NK-92 treated with Interleukin-12 subunit alpha and Interleukin-12 subunit beta, amount 100 ng/mL, for 24 hours (cell line): ENCODE measurements around the gene NOPCHAP1.
"Not testable (repeated sequence)": the region's sequence is repeated elsewhere in the genome, so short reads cannot be mapped to it uniquely, and the experiment has no call there.

Experiments used
- DNase-seq: peaks from one replicate; lab custom pipeline; 2025; lab: John Stamatoyannopoulos, UW

The NOPCHAP1 gene

GRCh38 chr12:104964856-104965205 is 21.3 kb upstream of the NOPCHAP1 start:
- no peak for DNase-seq

GRCh38 chr12:104966677-104967076 is 19.4 kb upstream of the NOPCHAP1 start:
- DNase-seq = no peak

GRCh38 chr12:104969343-104969742 is 16.8 kb upstream of the NOPCHAP1 start:
- no peak for DNase-seq

- no peak for DNase-seq
These were observed 14.8 kb upstream of the NOPCHAP1 start for GRCh38 chr12:104971306-104971705.

- DNase-seq = no peak
These were observed 12.9 kb upstream of the NOPCHAP1 start for GRCh38 chr12:104973250-104973649.

GRCh38 chr12:104974626-104975290 is 11.4 kb upstream of the NOPCHAP1 start:
- no peak for DNase-seq

- DNase-seq = no peak
These were observed 10.4 kb upstream of the NOPCHAP1 start for GRCh38 chr12:104975587-104976343.

GRCh38 chr12:104976703-104977102 is 9.4 kb upstream of the NOPCHAP1 start:
- DNase-seq = no peak

- DNase-seq = not testable (repeated sequence)
These were observed 8.4 kb upstream of the NOPCHAP1 start for GRCh38 chr12:104977688-104978087.

GRCh38 chr12:104985206-104985605 is 910 bp upstream of the NOPCHAP1 start:
- DNase-seq = no peak

GRCh38 chr12:104990950-104991349 is 4.8 kb downstream of the NOPCHAP1 start:
- DNase-seq = no peak

- DNase-seq = no peak
These were observed 5.5 kb downstream of the NOPCHAP1 start for GRCh38 chr12:104991565-104992128.

GRCh38 chr12:104994336-104994735 is 8.2 kb downstream of the NOPCHAP1 start:
- no peak for DNase-seq

GRCh38 chr12:104997541-104997940 is 11.4 kb downstream of the NOPCHAP1 start:
- no peak for DNase-seq

GRCh38 chr12:104998423-104999346 is 12.6 kb downstream of the NOPCHAP1 start:
- no peak for DNase-seq

GRCh38 chr12:104999347-104999685 is 13.2 kb downstream of the NOPCHAP1 start:
- no peak for DNase-seq

GRCh38 chr12:105001476-105001875 is 15.4 kb downstream of the NOPCHAP1 start:
- no peak for DNase-seq

GRCh38 chr12:105013892-105014291 is 27.8 kb downstream of the NOPCHAP1 start:
- no peak for DNase-seq

GRCh38 chr12:105014603-105015002 is 28.5 kb downstream of the NOPCHAP1 start:
- no peak for DNase-seq

- DNase-seq = no peak
These were observed 29.4 kb downstream of the NOPCHAP1 start for GRCh38 chr12:105015543-105015942.

GRCh38 chr12:105018012-105018411 is 31.9 kb downstream of the NOPCHAP1 start:
- DNase-seq = no peak

GRCh38 chr12:105018776-105019175 is 32.7 kb downstream of the NOPCHAP1 start:
- no peak for DNase-seq
